ENCODE results near the gene NPAS2. TPM values are rescaled to one million over a fixed set of nuclear protein-coding genes. Genes with fewer than 3 reads are reported as not detected.

NPAS2 gene
- polyA plus RNA-seq, 1 donor (not counting 4 experiments of a cell fraction or from before 2014, with no cell fraction given): 17.7 TPM

DNA sequence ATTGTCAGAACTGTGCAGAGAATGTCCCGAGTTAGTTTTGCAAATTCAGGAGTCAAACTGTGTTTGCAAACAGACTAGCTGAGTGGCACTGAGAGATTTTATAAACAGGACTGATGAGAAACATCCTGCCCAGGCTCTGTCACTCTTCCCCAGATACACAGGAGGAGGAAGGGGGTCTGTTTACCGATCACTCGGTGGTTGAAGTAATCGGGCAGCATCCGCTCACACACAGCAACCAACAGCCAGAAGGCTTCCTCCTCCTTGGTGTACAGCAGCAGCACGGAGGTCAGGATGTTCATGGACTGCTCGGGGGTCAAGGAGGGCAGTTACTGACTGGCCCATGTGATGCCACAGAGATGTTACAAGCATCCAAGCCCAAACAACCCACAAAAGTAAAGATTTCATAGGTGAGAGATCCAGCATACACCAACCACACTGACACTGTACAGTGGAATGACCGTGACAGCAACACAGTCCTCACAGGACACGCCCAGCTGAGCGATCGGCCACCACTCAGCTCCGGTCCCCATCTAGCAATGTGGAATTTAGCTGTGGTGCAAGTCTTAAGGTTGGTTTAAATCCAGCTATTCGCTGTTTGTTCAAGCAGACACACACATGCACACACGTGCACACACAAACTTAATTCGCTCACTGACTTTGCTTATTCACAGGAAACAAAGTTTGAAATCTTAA lies 212.3 kb downstream of the NPAS2 start:
- Histone ChIP-seq H3K4me3 (ENCODE audit: control insufficient read depth in 2 of 3, extremely low read depth in 1 of 3, insufficient read depth in 2 of 3, low read depth in 1 of 3, low read length in 3 of 3) (no peak overlapping the region), H3K9me1 (ENCODE audit: control insufficient read depth, extremely low read depth, insufficient read depth, low read length) (no peaks in the 10 kb centered on the region), H3K36me3 (ENCODE audit: control insufficient read depth in 2 of 2, extremely low read depth in 1 of 2, insufficient read depth in 2 of 2, low read length in 2 of 2) (peaks cover 14 to 24% of the 10 kb centered on the region in 2 experiments), H3K79me2 (ENCODE audit: control insufficient read depth, insufficient read depth, low read length) (no peaks in the 10 kb centered on the region), H3K4me2 (ENCODE audit: control insufficient read depth, extremely low read depth, insufficient read depth, low read depth, low read length) (no peak overlapping the region), H3K27ac (ENCODE audit: control insufficient read depth, insufficient read depth, low read length) (no peak overlapping the region), H3K4me1 (ENCODE audit: control insufficient read depth, extremely low read depth, insufficient read depth, low read length) (no peaks in the 10 kb centered on the region), H3K27me3 (ENCODE audit: control insufficient read depth, extremely low read depth, insufficient read depth, low read length) (no peaks in the 10 kb centered on the region), H3K9me3 (ENCODE audit: control insufficient read depth, low read depth, low read length) (no peaks in the 10 kb centered on the region), H4K20me1 (ENCODE audit: control insufficient read depth, extremely low read depth, insufficient read depth, low read length) (no peaks in the 10 kb centered on the region), H3K9ac (ENCODE audit: control insufficient read depth, extremely low read depth, insufficient read depth, low read length) (no peak overlapping the region), H2AFZ (ENCODE audit: control insufficient read depth, low read length) (no peak overlapping the region)
- DNase-seq (ENCODE audit: low read depth, low spot score) (no peak), FAIRE-seq (no peak)
- TF ChIP-seq, protein P1, sequence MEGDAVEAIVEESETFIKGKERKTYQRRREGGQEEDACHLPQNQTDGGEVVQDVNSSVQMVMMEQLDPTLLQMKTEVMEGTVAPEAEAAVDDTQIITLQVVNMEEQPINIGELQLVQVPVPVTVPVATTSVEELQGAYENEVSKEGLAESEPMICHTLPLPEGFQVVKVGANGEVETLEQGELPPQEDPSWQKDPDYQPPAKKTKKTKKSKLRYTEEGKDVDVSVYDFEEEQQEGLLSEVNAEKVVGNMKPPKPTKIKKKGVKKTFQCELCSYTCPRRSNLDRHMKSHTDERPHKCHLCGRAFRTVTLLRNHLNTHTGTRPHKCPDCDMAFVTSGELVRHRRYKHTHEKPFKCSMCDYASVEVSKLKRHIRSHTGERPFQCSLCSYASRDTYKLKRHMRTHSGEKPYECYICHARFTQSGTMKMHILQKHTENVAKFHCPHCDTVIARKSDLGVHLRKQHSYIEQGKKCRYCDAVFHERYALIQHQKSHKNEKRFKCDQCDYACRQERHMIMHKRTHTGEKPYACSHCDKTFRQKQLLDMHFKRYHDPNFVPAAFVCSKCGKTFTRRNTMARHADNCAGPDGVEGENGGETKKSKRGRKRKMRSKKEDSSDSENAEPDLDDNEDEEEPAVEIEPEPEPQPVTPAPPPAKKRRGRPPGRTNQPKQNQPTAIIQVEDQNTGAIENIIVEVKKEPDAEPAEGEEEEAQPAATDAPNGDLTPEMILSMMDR (optimal IDR thresholded peaks at IDR 0.05 in 1 of 3, IDR thresholded peaks at IDR 0.05 in 1 of 3, conservative IDR thresholded peaks at IDR 0.05 in 1 of 3; ENCODE audit: extremely low read depth in 1 of 3, insufficient read depth in 2 of 3, low read length in 3 of 3): no peak
- TF ChIP-seq EZH2 (IDR thresholded peaks at IDR 0.05; ENCODE audit: low read length): no peak
- dilution Hi-C loops (cut with MboI; ENCODE audit: extremely low pct_ligation_motif_present, low sequenced_read_pairs): loop anchor here (25.0 kb wide), 1 partner anchor 180 kb away; no protein-coding TSS in a partner anchor

DNA sequence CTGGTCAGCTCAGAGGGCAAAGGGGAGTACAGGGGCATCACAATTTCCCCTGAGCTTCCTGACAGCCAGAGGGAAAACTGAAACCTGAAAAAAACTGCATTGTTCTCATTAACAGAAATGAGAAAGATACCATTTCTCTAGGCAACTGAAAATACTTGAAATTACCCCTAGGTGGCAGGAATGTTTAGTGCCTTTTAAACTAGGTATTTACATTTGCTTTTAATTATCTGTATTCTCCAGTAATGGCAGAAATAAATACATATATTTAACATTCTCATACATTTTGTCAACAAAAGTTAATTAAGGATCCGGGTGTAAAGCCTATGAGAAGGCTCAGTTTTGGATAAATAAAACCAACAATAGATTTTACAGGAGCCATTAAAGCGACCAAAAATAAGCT lies 216.6 kb downstream of the NPAS2 start:
- Histone ChIP-seq H3K27me3 (ENCODE audit: control insufficient read depth, extremely low read depth, insufficient read depth, low read length) (no peaks in the 10 kb centered on the region), H3K79me2 (ENCODE audit: control insufficient read depth, insufficient read depth, low read length) (no peaks in the 10 kb centered on the region), H4K20me1 (ENCODE audit: control insufficient read depth, extremely low read depth, insufficient read depth, low read length) (no peaks in the 10 kb centered on the region), H3K4me1 (ENCODE audit: control insufficient read depth, extremely low read depth, insufficient read depth, low read length) (no peaks in the 10 kb centered on the region), H3K4me3 (ENCODE audit: control insufficient read depth in 2 of 3, extremely low read depth in 1 of 3, insufficient read depth in 2 of 3, low read depth in 1 of 3, low read length in 3 of 3) (no peak overlapping the region), H2AFZ (ENCODE audit: control insufficient read depth, low read length) (no peak overlapping the region), H3K27ac (ENCODE audit: control insufficient read depth, insufficient read depth, low read length) (no peak overlapping the region), H3K9me3 (ENCODE audit: control insufficient read depth, low read depth, low read length) (no peaks in the 10 kb centered on the region), H3K9ac (ENCODE audit: control insufficient read depth, extremely low read depth, insufficient read depth, low read length) (no peak overlapping the region), H3K9me1 (ENCODE audit: control insufficient read depth, extremely low read depth, insufficient read depth, low read length) (no peaks in the 10 kb centered on the region), H3K36me3 (ENCODE audit: control insufficient read depth in 2 of 2, extremely low read depth in 1 of 2, insufficient read depth in 2 of 2, low read length in 2 of 2) (peaks cover 27% of the 10 kb centered on the region in 2 experiments), H3K4me2 (ENCODE audit: control insufficient read depth, extremely low read depth, insufficient read depth, low read depth, low read length) (no peak overlapping the region)
- dilution Hi-C loops (cut with MboI; ENCODE audit: extremely low pct_ligation_motif_present, low sequenced_read_pairs): loop anchor here (25.0 kb wide), 1 partner anchor 176 kb away; no protein-coding TSS in a partner anchor
- FAIRE-seq (no peak), DNase-seq (ENCODE audit: low read depth, low spot score) (no peak)
- no peak for TF ChIP-seq EZH2 (IDR thresholded peaks at IDR 0.05; ENCODE audit: low read length)
- TF ChIP-seq, protein P1 (optimal IDR thresholded peaks at IDR 0.05 in 1 of 3, IDR thresholded peaks at IDR 0.05 in 1 of 3, conservative IDR thresholded peaks at IDR 0.05 in 1 of 3; ENCODE audit: extremely low read depth in 1 of 3, insufficient read depth in 2 of 3, low read length in 3 of 3): peak in 2 of 3 experiments; percentile 28 to 60

Measured in keratinocyte (primary cell).